ENCODE results near the gene CYCS. TPM values are rescaled to one million over a fixed set of nuclear protein-coding genes. Genes with fewer than 3 reads are reported as not detected.

The CYCS gene
- total RNA-seq, 1 experiment from 2014 or later: 351 TPM

DNA sequence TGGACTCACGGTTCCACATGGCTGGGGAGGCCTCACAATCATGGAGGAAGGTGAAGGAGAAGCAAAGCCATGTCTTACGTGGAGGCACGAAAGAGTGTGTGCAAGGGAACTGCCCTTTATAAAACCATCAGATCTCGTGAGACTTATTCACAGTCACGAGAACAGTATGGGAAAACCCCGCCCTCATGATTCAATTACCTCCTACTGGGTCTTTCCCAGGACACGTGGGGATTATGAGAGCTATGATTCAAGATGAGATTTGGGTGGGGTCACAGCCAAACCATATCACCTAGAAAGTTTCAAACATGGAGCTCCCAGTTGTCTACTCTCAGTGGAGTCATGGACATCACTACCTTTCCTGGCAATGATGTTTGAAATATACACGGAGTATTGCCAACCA lies 49.6 kb downstream of the CYCS start:
- DNase-seq (ENCODE audit: extremely low read depth, low read depth): no peak

DNA sequence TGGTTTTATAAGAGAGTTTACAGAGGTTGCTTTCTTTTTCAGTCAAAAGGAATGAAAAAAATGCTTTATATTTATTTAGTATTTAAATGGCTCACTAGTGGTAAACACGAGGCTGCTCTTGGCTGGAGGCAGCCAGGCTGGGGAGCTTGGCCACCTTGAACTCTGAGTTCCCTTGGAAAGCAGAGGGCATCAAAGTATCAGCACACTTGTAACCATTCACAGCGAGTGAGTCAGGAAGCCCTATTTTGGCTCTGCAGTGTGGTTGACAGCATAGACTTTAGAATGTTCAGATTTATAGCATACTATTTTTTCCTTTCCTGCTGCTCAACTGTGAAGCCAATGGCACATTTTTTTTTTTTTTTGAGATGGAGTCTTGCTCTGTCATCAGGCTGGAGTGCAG lies 51.6 kb downstream of the CYCS start:
- no peak for DNase-seq (ENCODE audit: extremely low read depth, low read depth)

Other genes starting within 250 kb of the CYCS start
- 9.7 and 10.5 TPM in 2 replicates for gene OSBPL3, start 145.1 kb downstream of the CYCS start, total RNA-seq (2014; rRNA removed; shearing (Covaris generic))
- not detected in 2 replicates for gene NPVF, start 103.2 kb upstream of the CYCS start, total RNA-seq (2014; rRNA removed; shearing (Covaris generic))

All from NCI-H460 (cell line).